Natural killer cell treated with Interleukin-12 subunit alpha and Interleukin-12 subunit beta and Interleukin-15 and Interleukin-18, amount 100 ng/mL, for 72 hours (primary cell): ENCODE results near the gene KCNE1. TPM values are rescaled to one million over a fixed set of nuclear protein-coding genes. Genes with fewer than 3 reads are reported as not detected.

Source experiments
- ATAC-seq, 2 donors: fragments of 150-1000 bp; cut with Tn5 transposase in 1 of 2; sonication (Bioruptor Pico), chemical (Tn5 transposase) in 1 of 2; 2 replicates each; pipeline ENCODE4 v1.10.0; 2021
- DNase-seq: peaks from one replicate; pipeline ENCODE4 v3.0.0; 2022; ENCODE audit warnings: low spot score
- H3K27ac Mint-ChIP-seq, 2 donors: 1 replicate in 1 of 2; 2 replicates in 1 of 2; pipeline ENCODE4 v1.8.0; 2022; ENCODE audit warnings: mixed read lengths in 2 of 2, mild to moderate bottlenecking in 1 of 2, moderate library complexity in 1 of 2
- H3K27me3 Mint-ChIP-seq, 2 donors: 1 replicate in 1 of 2; 2 replicates in 1 of 2; pipeline ENCODE4 v1.8.0; 2022; ENCODE audit warnings: mixed read lengths in 2 of 2
- H3K36me3 Mint-ChIP-seq: one replicate; pipeline ENCODE4 v1.8.0; 2022; ENCODE audit warnings: mixed read lengths
- H3K4me1 Mint-ChIP-seq, 2 donors: 1 replicate in 1 of 2; 2 replicates in 1 of 2; pipeline ENCODE4 v1.8.0; 2022; ENCODE audit warnings: low read depth in 2 of 2, mixed read lengths in 2 of 2, mild to moderate bottlenecking in 1 of 2
- H3K4me3 Mint-ChIP-seq: one replicate; pipeline ENCODE4 v1.8.0; 2022; ENCODE audit warnings: mixed read lengths
- H3K9me3 Mint-ChIP-seq: 2 replicates; pipeline ENCODE4 v1.8.0; 2022; ENCODE audit warnings: mixed read lengths
- total RNA-seq, 2 donors: library from RNA; stranded (reverse); gene quantifications; one replicate each; pipeline ENCODE4 v1.2.3, GENCODE V29; 2022

KCNE1 gene
- total RNA-seq, 2 donors from 2014 or later: 1.2 to 4.7 TPM

- no peak for DNase-seq
- H3K36me3 Mint-ChIP-seq: no peaks in the 10 kb centered on the region
- H3K4me3 Mint-ChIP-seq: peak overlapping the region; percentile 72
- H3K27ac Mint-ChIP-seq: peak overlapping the region; percentile 44 to 76
- peaks cover 3% of the 10 kb centered on the region for H3K9me3 Mint-ChIP-seq
- ATAC-seq: peak; percentile 46 to 70
- H3K27me3 Mint-ChIP-seq: no peaks in the 10 kb centered on the region
- peaks cover 21 to 27% of the 10 kb centered on the region in 2 donors for H3K4me1 Mint-ChIP-seq
Measured at GRCh38 chr21:34526618-34527290, 14.7 kb upstream of the KCNE1 start.

- H3K4me1 Mint-ChIP-seq: peaks cover 20 to 22% of the 10 kb centered on the region in 2 donors
- no peak for ATAC-seq
- H3K36me3 Mint-ChIP-seq: no peaks in the 10 kb centered on the region
- H3K4me3 Mint-ChIP-seq: peak overlapping the region; percentile 72
- DNase-seq: no peak
- H3K27ac Mint-ChIP-seq: peak overlapping the region; percentile 44 to 76
- no peaks in the 10 kb centered on the region for H3K27me3 Mint-ChIP-seq
- H3K9me3 Mint-ChIP-seq: peaks cover 3% of the 10 kb centered on the region
Measured at GRCh38 chr21:34526241-34526617, 14.2 kb upstream of the KCNE1 start.

GRCh38 chr21:34524646-34525601, 12.9 kb upstream of the KCNE1 start:
- H3K27ac Mint-ChIP-seq: peak overlapping the region in 1 of 2 donors; percentile 5
- ATAC-seq (no peak), DNase-seq (no peak)
- no peak overlapping the region for H3K4me3 Mint-ChIP-seq
- peaks cover 2% of the 10 kb centered on the region for H3K9me3 Mint-ChIP-seq
- H3K4me1 Mint-ChIP-seq: peaks cover 14 to 16% of the 10 kb centered on the region in 2 donors
- H3K36me3 Mint-ChIP-seq: no peaks in the 10 kb centered on the region
- no peaks in the 10 kb centered on the region for H3K27me3 Mint-ChIP-seq

- Mint-ChIP-seq H3K27me3 (no peaks in the 10 kb centered on the region), H3K36me3 (no peaks in the 10 kb centered on the region), H3K4me3 (no peak overlapping the region), H3K27ac (no peak overlapping the region), H3K9me3 (no peaks in the 10 kb centered on the region), H3K4me1 (peaks cover 13 to 15% of the 10 kb centered on the region in 2 donors)
- ATAC-seq: no peak
- DNase-seq: no peak
Measured at GRCh38 chr21:34523019-34523555, 11.1 kb upstream of the KCNE1 start.

DNA sequence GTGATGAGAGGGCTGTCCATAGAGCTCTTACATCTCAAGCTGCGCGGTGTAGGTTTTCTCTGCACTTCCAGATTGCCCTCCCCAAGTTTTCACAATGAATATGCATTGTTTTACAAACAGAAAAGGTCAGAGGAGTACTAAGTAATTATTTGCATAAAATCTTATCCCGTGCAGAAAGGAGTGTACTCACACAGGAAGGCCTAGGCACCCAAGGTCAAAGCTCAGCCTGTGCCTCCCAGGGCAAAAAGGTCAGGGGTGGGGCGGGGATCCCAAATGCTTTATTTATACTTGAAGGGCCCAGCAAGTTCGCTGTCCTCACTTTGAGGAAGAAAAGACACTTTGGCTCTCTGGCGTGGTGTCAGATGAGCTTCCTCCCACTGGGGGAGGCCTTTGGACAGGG, 10.3 kb upstream of the KCNE1 start:
- DNase-seq (no peak), ATAC-seq (no peak)
- no peaks in the 10 kb centered on the region for H3K36me3 Mint-ChIP-seq
- peaks cover 21 to 23% of the 10 kb centered on the region in 2 donors for H3K4me1 Mint-ChIP-seq
- no peak overlapping the region for H3K4me3 Mint-ChIP-seq
- peak overlapping the region in 1 of 2 donors; percentile 45 for H3K27ac Mint-ChIP-seq
- H3K27me3 Mint-ChIP-seq: no peaks in the 10 kb centered on the region
- no peaks in the 10 kb centered on the region for H3K9me3 Mint-ChIP-seq

GRCh38 chr21:34521561-34521960, 9.6 kb upstream of the KCNE1 start:
- Mint-ChIP-seq H3K4me1 (peaks cover 20 to 21% of the 10 kb centered on the region in 2 donors), H3K9me3 (no peaks in the 10 kb centered on the region), H3K4me3 (no peak overlapping the region), H3K27me3 (no peaks in the 10 kb centered on the region), H3K36me3 (no peaks in the 10 kb centered on the region), H3K27ac (peak overlapping the region in 1 of 2 donors; percentile 45)
- ATAC-seq: no peak
- DNase-seq: no peak

DNA sequence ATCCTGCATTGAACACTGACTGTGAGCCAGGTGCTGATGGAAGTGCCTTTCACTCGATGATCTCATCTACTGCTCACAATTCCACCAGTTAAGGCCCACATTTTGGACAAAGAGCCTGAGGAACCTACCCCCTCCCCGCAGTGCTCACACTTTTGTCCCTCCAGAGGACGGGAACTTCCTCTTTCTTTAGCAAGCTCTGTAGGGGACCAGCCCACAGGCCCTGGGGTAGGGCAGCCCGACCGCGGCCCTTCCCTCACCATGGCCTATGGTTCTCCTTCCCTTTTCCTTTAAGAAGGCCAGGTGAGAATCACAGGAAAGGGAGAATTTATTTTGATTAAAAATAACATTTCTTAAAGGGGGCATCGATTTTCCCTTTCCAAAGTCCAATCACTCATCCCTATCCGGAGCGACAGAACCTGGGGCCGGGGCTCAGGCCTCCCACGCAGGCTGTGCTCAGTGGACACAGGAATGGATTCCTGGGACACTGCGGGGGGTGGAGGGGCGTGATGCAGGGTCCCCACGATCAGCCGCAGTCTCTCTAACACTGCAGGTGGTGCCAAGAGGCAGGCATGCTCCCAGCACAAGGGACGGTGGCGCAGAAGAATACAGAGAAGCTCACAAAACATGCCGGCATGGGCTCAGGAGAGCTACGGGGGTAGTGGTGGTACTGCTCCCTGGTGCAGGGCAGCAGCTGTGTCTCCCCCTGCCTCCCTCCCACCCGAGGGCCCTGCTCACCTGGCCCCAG, 8.9 kb upstream of the KCNE1 start:
- no peaks in the 10 kb centered on the region for H3K27me3 Mint-ChIP-seq
- H3K27ac Mint-ChIP-seq: peak overlapping the region in 1 of 2 donors; percentile 45
- H3K36me3 Mint-ChIP-seq: no peaks in the 10 kb centered on the region
- no peak overlapping the region for H3K4me3 Mint-ChIP-seq
- no peaks in the 10 kb centered on the region for H3K9me3 Mint-ChIP-seq
- DNase-seq (no peak), ATAC-seq (no peak)
- peaks cover 14 to 17% of the 10 kb centered on the region in 2 donors for H3K4me1 Mint-ChIP-seq

GRCh38 chr21:34520281-34520680, 8.3 kb upstream of the KCNE1 start:
- no peaks in the 10 kb centered on the region for H3K27me3 Mint-ChIP-seq
- DNase-seq (no peak), ATAC-seq (no peak)
- H3K36me3 Mint-ChIP-seq: no peaks in the 10 kb centered on the region
- no peak overlapping the region for H3K4me3 Mint-ChIP-seq
- peaks cover 14 to 17% of the 10 kb centered on the region in 2 donors for H3K4me1 Mint-ChIP-seq
- H3K9me3 Mint-ChIP-seq: no peaks in the 10 kb centered on the region
- no peak overlapping the region for H3K27ac Mint-ChIP-seq

DNA sequence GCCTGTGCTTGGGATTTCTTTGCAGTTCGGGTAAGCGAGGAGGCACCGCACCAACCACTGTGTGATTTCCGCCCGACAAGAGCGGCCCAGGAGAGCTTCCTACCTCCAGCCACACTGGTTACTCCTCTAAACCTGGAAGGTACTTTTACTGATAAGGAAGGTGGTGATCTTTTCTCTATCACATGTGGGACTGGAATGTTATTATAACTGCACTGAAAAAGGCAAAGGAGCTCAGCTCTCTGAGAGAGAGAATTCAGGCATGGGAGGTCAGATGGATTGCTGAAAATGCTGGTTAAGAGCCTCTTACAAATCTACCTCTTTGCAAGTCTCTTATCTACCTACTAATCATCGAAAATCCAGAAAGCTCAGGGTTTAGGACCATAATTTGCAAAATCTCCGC, 7.7 kb upstream of the KCNE1 start:
- ATAC-seq: no peak
- H3K36me3 Mint-ChIP-seq: no peaks in the 10 kb centered on the region
- H3K27me3 Mint-ChIP-seq: no peaks in the 10 kb centered on the region
- H3K4me1 Mint-ChIP-seq: peaks cover 14 to 17% of the 10 kb centered on the region in 2 donors
- DNase-seq: no peak
- H3K4me3 Mint-ChIP-seq: no peak overlapping the region
- no peaks in the 10 kb centered on the region for H3K9me3 Mint-ChIP-seq
- no peak overlapping the region for H3K27ac Mint-ChIP-seq

GRCh38 chr21:34519016-34519415, 7.0 kb upstream of the KCNE1 start:
- Mint-ChIP-seq H3K4me1 (peaks cover 14 to 17% of the 10 kb centered on the region in 2 donors), H3K36me3 (no peaks in the 10 kb centered on the region), H3K27me3 (no peaks in the 10 kb centered on the region), H3K4me3 (no peak overlapping the region), H3K9me3 (no peaks in the 10 kb centered on the region), H3K27ac (peak overlapping the region in 1 of 2 donors; percentile 50)
- ATAC-seq (no peak), DNase-seq (no peak)

GRCh38 chr21:34518301-34518700, 6.3 kb upstream of the KCNE1 start:
- H3K4me3 Mint-ChIP-seq: no peak overlapping the region
- ATAC-seq (no peak), DNase-seq (no peak)
- peaks cover 20% of the 10 kb centered on the region in 2 donors for H3K4me1 Mint-ChIP-seq
- H3K27me3 Mint-ChIP-seq: no peaks in the 10 kb centered on the region
- no peaks in the 10 kb centered on the region for H3K9me3 Mint-ChIP-seq
- H3K27ac Mint-ChIP-seq: peak overlapping the region in 1 of 2 donors; percentile 56
- H3K36me3 Mint-ChIP-seq: no peaks in the 10 kb centered on the region

GRCh38 chr21:34517491-34518245, 5.7 kb upstream of the KCNE1 start:
- DNase-seq (no peak), ATAC-seq (peak; percentile 86 to 87)
- Mint-ChIP-seq H3K4me1 (peaks cover 26% of the 10 kb centered on the region in 2 donors), H3K4me3 (peak overlapping the region; percentile 6), H3K27ac (peak overlapping the region in 1 of 2 donors; percentile 56), H3K9me3 (no peaks in the 10 kb centered on the region), H3K36me3 (no peaks in the 10 kb centered on the region), H3K27me3 (no peaks in the 10 kb centered on the region)

DNA sequence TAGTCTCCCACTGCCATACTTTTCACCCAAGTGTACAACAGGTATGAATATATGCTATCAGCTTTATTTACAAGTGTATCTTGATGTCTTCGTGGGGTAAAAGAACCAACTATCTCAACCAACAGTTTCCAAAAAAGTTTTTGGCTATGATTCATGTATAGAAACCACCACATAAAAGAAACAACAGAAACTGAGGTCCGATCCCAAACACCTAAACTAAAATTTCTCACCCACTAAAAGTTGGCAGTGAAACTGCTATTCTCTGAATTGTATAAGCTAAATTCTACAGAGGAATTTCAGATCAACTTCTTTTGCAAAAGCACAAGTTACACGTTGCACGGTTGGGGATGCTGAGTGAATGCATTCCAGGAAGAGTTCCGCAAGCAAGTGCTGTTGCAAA, 5.0 kb upstream of the KCNE1 start:
- Mint-ChIP-seq H3K27ac (peak overlapping the region in 1 of 2 donors; percentile 56), H3K9me3 (no peaks in the 10 kb centered on the region), H3K4me3 (peak overlapping the region; percentile 6), H3K36me3 (no peaks in the 10 kb centered on the region), H3K27me3 (no peaks in the 10 kb centered on the region), H3K4me1 (peaks cover 26 to 28% of the 10 kb centered on the region in 2 donors)
- ATAC-seq (no peak), DNase-seq (no peak)
